SU-DHL-6 (cell line): ENCODE measurements around the gene LIG3.

Experiments used
- H2AFZ ChIP-seq: fragments of 200-600 bp; sonication (generic); 2 replicates; pipeline ENCODE4 v1.6.1; 2014; ENCODE audit warnings: low read depth, mild to moderate bottlenecking, moderate library complexity, mixed read lengths, antibody characterized with exemption, low read length; ENCODE audit not compliant: severe bottlenecking
- H3F3A ChIP-seq: fragments of 200-600 bp; shearing (Covaris generic); 2 replicates; pipeline ENCODE4 v1.6.0; 2016; ENCODE audit warnings: antibody characterized with exemption, mild to moderate bottlenecking; ENCODE audit not compliant: insufficient read depth
- H3K27ac ChIP-seq: fragments of 200-600 bp; sonication (generic); 2 replicates; pipeline ENCODE4 v1.5.1; 2016; ENCODE audit warnings: low read depth, mild to moderate bottlenecking, low read length, moderate library complexity, mixed read lengths
- H3K27me3 ChIP-seq: fragments of 200-600 bp; sonication (generic), shearing (Covaris generic); 2 replicates; pipeline ENCODE4 v1.6.0; 2014; ENCODE audit warnings: mild to moderate bottlenecking, low read length
- H3K36me3 ChIP-seq: fragments of 200-600 bp; sonication (generic); 2 replicates; pipeline ENCODE4 v1.6.1; 2014; ENCODE audit warnings: mild to moderate bottlenecking, low read length, mixed read lengths
- H3K4me2 ChIP-seq: fragments of 300-600, 200-600 bp; shearing (Covaris generic), sonication (generic); 2 replicates; pipeline ENCODE4 v1.6.0; 2014; ENCODE audit warnings: low read length, low read depth, mild to moderate bottlenecking; ENCODE audit not compliant: poor library complexity, severe bottlenecking
- H3K4me3 ChIP-seq: fragments of 200-600 bp; sonication (generic); 2 replicates; pipeline ENCODE4 v1.5.1; 2014; ENCODE audit warnings: antibody characterized with exemption, low read length, mild to moderate bottlenecking, mixed read lengths; ENCODE audit not compliant: insufficient read depth, poor library complexity, severe bottlenecking
- H3K79me2 ChIP-seq: fragments of 200-600 bp; sonication (generic); 2 replicates; pipeline ENCODE4 v1.6.1; 2014; ENCODE audit warnings: mild to moderate bottlenecking, low read length, moderate library complexity; ENCODE audit not compliant: insufficient read depth
- H3K9ac ChIP-seq: fragments of 200-600 bp; sonication (generic); 2 replicates; pipeline ENCODE4 v1.7.0; 2014; ENCODE audit warnings: mild to moderate bottlenecking, low read length
- H3K9me2 ChIP-seq: fragments of 200-600 bp; sonication (generic); replicated peaks from 2 replicates; pipeline ENCODE4 v1.6.1; 2014; ENCODE audit warnings: low read length; ENCODE audit not compliant: insufficient read depth
- H3K9me3 ChIP-seq: fragments of 200-600 bp; sonication (generic); 2 replicates; pipeline ENCODE4 v1.6.1; 2014; ENCODE audit warnings: low read length, mixed read lengths; ENCODE audit not compliant: insufficient read depth
- H4K20me1 ChIP-seq: fragments of 200-600 bp; sonication (generic); 2 replicates; pipeline ENCODE4 v1.6.1; 2014; ENCODE audit warnings: low read depth, mild to moderate bottlenecking, antibody characterized with exemption, low read length, moderate library complexity, mixed read lengths
- CTCF ChIP-seq: fragments of 200-600 bp; sonication (generic); IDR thresholded peaks from one replicate; pipeline ENCODE4 v1.5.1; 2017; ENCODE audit warnings: antibody characterized with exemption, mild to moderate bottlenecking, low read length, moderate library complexity; ENCODE audit not compliant: insufficient read depth, poor library complexity, severe bottlenecking
- EZH2phosphoT487 ChIP-seq: fragments of 200-600 bp; sonication (generic), shearing (Covaris generic); conservative IDR thresholded peaks from 2 replicates; pipeline ENCODE4 v1.6.1; 2018; ENCODE audit warnings: mild to moderate bottlenecking, antibody characterized with exemption, low read length, moderate library complexity, mixed read lengths

The LIG3 gene

DNA sequence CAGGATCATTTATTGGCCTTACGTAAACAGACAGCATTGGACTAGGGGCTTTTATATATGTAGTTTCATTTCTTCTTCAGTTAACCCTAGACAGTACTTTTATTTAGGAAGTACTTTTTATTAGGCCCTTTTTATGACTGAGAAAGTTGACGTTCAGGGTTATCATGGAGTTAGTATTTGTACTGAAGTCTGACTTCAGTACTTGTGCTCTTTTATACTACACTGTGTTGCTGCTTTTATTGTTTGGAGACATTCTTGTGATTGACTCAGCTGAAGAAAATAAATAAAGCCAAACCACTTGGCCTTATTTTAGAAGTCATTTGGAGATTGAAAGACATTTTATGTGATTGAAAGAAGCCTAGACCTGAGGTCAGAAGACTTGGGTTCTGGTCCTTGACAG is 6.9 kb downstream of the LIG3 start:
- no peaks in the 10 kb centered on the region for H3F3A ChIP-seq
- H3K9ac ChIP-seq = no peak overlapping the region
- no peak overlapping the region for H2AFZ ChIP-seq
- no peak overlapping the region for H3K4me3 ChIP-seq
- H3K4me2 ChIP-seq = no peak overlapping the region
- no peaks in the 10 kb centered on the region; the same call in 1 of the 2 replicates for H3K36me3 ChIP-seq
- H3K9me2 ChIP-seq = no peaks in the 10 kb centered on the region
- H3K27me3 ChIP-seq = no peaks in the 10 kb centered on the region
- no peak for TF ChIP-seq CTCF
- TF ChIP-seq EZH2phosphoT487 = no peak
- no peak overlapping the region for H3K27ac ChIP-seq
- no peaks in the 10 kb centered on the region for H3K9me3 ChIP-seq
- no peaks in the 10 kb centered on the region for H4K20me1 ChIP-seq
- no peaks in the 10 kb centered on the region; the same call in 1 of the 2 replicates for H3K79me2 ChIP-seq

GRCh38 chr17:34988644-34989043 is 8.3 kb downstream of the LIG3 start:
- Histone ChIP-seq H3K27me3 (no peaks in the 10 kb centered on the region), H3F3A (no peaks in the 10 kb centered on the region), H3K9me3 (no peaks in the 10 kb centered on the region), H3K4me2 (no peak overlapping the region), H2AFZ (no peak overlapping the region), H3K36me3 (no peaks in the 10 kb centered on the region; the same call in 1 of the 2 replicates), H3K9ac (no peak overlapping the region), H3K27ac (no peak overlapping the region), H4K20me1 (no peaks in the 10 kb centered on the region), H3K79me2 (no peaks in the 10 kb centered on the region; the same call in 1 of the 2 replicates), H3K4me3 (no peak overlapping the region), H3K9me2 (no peaks in the 10 kb centered on the region)
- TF ChIP-seq CTCF = no peak

DNA sequence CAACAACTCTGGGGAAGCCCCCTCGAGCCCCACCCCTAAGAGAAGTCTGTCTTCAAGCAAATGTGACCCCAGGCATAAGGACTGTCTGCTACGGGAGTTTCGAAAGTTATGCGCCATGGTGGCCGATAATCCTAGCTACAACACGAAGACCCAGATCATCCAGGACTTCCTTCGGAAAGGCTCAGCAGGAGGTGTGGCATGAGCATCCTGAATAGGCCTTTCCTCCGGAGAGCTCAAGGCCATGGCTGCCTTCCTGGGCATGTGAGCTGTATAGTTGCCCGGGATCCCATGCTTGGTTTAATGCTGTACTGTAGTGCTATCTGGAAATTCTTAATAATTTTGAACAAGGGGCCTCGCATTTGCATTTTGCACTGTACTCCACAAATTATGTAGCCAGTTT is 9.2 kb downstream of the LIG3 start:
- H4K20me1 ChIP-seq = no peaks in the 10 kb centered on the region
- no peaks in the 10 kb centered on the region for H3K9me2 ChIP-seq
- no peak overlapping the region for H3K4me2 ChIP-seq
- H3K27ac ChIP-seq = no peak overlapping the region
- H3K4me3 ChIP-seq = no peak overlapping the region
- H3K9ac ChIP-seq = no peak overlapping the region
- H3K36me3 ChIP-seq = no peaks in the 10 kb centered on the region; the same call in 1 of the 2 replicates
- H3K27me3 ChIP-seq = no peaks in the 10 kb centered on the region
- no peak for TF ChIP-seq CTCF
- no peak for TF ChIP-seq EZH2phosphoT487
- no peaks in the 10 kb centered on the region; the same call in 1 of the 2 replicates for H3K79me2 ChIP-seq
- no peak overlapping the region for H2AFZ ChIP-seq
- no peaks in the 10 kb centered on the region for H3K9me3 ChIP-seq
- no peaks in the 10 kb centered on the region for H3F3A ChIP-seq

- H3K9ac ChIP-seq = no peak overlapping the region
- H4K20me1 ChIP-seq = no peaks in the 10 kb centered on the region
- no peak overlapping the region for H3K27ac ChIP-seq
- H3K9me3 ChIP-seq = no peaks in the 10 kb centered on the region
- TF ChIP-seq EZH2phosphoT487 = no peak
- no peak for TF ChIP-seq CTCF
- H3K9me2 ChIP-seq = no peaks in the 10 kb centered on the region
- no peak overlapping the region for H3K4me2 ChIP-seq
- H3F3A ChIP-seq = no peaks in the 10 kb centered on the region
- H3K79me2 ChIP-seq = no peaks in the 10 kb centered on the region
- no peak overlapping the region for H2AFZ ChIP-seq
- H3K36me3 ChIP-seq = no peaks in the 10 kb centered on the region; the same call in 1 of the 2 replicates
- H3K4me3 ChIP-seq = no peak overlapping the region
- H3K27me3 ChIP-seq = no peaks in the 10 kb centered on the region
Observed at GRCh38 chr17:34990921-34991365, 10.6 kb downstream of the LIG3 start.
